NB4 (cell line): ENCODE measurements around the gene CFAP157.

Source experiments
- POLR2A ChIP-seq: IDR thresholded peaks from 2 replicates; pipeline ENCODE4 v1.6.1; 2011; ENCODE audit warnings: mild to moderate bottlenecking; ENCODE audit not compliant: insufficient read length; ENCODE audit errors: extremely low read depth
- TF ChIP-seq, protein P1 (sequence below): IDR thresholded peaks from one replicate; pipeline ENCODE4 v1.5.1; 2012; ENCODE audit warnings: low read depth, low read length
- TF ChIP-seq, protein P2 (sequence below): IDR thresholded peaks from 2 replicates; pipeline ENCODE4 v1.6.1; 2011; ENCODE audit warnings: low read depth, low read length

- TF ChIP-seq, protein P1, sequence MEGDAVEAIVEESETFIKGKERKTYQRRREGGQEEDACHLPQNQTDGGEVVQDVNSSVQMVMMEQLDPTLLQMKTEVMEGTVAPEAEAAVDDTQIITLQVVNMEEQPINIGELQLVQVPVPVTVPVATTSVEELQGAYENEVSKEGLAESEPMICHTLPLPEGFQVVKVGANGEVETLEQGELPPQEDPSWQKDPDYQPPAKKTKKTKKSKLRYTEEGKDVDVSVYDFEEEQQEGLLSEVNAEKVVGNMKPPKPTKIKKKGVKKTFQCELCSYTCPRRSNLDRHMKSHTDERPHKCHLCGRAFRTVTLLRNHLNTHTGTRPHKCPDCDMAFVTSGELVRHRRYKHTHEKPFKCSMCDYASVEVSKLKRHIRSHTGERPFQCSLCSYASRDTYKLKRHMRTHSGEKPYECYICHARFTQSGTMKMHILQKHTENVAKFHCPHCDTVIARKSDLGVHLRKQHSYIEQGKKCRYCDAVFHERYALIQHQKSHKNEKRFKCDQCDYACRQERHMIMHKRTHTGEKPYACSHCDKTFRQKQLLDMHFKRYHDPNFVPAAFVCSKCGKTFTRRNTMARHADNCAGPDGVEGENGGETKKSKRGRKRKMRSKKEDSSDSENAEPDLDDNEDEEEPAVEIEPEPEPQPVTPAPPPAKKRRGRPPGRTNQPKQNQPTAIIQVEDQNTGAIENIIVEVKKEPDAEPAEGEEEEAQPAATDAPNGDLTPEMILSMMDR, result no peak
- TF ChIP-seq, protein P2, sequence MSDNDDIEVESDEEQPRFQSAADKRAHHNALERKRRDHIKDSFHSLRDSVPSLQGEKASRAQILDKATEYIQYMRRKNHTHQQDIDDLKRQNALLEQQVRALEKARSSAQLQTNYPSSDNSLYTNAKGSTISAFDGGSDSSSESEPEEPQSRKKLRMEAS, result no peak
- no peak for TF ChIP-seq POLR2A
Measured at GRCh38 chr9:127723444-127723843, 16.7 kb downstream of the CFAP157 start.
